Keratinocyte (primary cell): ENCODE results near the gene SCTR. TPM values are rescaled to one million over a fixed set of nuclear protein-coding genes. Genes with fewer than 3 reads are reported as not detected.

ENCODE experiments used
- DNase-seq: peaks from one replicate; pipeline ENCODE4 v3.0.0-alpha.2; 2011; ENCODE audit warnings: low read depth, missing footprints, low spot score
- FAIRE-seq: peaks from 2 replicates; lab custom pipeline; 2011; peaks lifted over from hg19 to GRCh38; lab: Jason Lieb, UNC
- H2AFZ ChIP-seq: 2 replicates; pipeline ENCODE4 v1.6.0; 2012; ENCODE audit warnings: low read length, control low read depth, inconsistent platforms; ENCODE audit not compliant: control insufficient read depth
- H3K27ac ChIP-seq: 2 replicates; pipeline ENCODE4 v1.5.1; 2011; ENCODE audit warnings: low read length; ENCODE audit not compliant: control insufficient read depth, insufficient read depth
- H3K27me3 ChIP-seq: 3 replicates; pipeline ENCODE4 v1.6.0; 2011; ENCODE audit warnings: low read length; ENCODE audit not compliant: control insufficient read depth, insufficient read depth; ENCODE audit errors: extremely low read depth
- H3K36me3 ChIP-seq, 2 experiments: 2 replicates in 1 of 2; 3 replicates in 1 of 2; pipeline ENCODE4 v1.5.1; 2011; ENCODE audit warnings: low read length in 2 of 2, mild to moderate bottlenecking in 1 of 2; ENCODE audit not compliant: control insufficient read depth in 2 of 2, insufficient read depth in 2 of 2; ENCODE audit errors: extremely low read depth in 1 of 2
- H3K4me1 ChIP-seq: 3 replicates; pipeline ENCODE4 v1.5.1; 2011; ENCODE audit warnings: low read length; ENCODE audit not compliant: control insufficient read depth, insufficient read depth; ENCODE audit errors: extremely low read depth
- H3K4me2 ChIP-seq: 3 replicates; pipeline ENCODE4 v1.6.0; 2011; ENCODE audit warnings: low read depth, low read length; ENCODE audit not compliant: control insufficient read depth, insufficient read depth; ENCODE audit errors: extremely low read depth
- H3K4me3 ChIP-seq, 3 experiments: fragments of 200-600 bp in 1 of 3; sonication (generic) in 1 of 3; 2 replicates in 2 of 3; 3 replicates in 1 of 3; pipeline ENCODE4 v1.5.1; 2011 to 2016; ENCODE audit warnings: low read length in 3 of 3, mild to moderate bottlenecking in 3 of 3, control low read depth in 2 of 3, inconsistent platforms in 1 of 3, low read depth in 1 of 3, mixed read lengths in 1 of 3, mixed run types in 1 of 3, moderate library complexity in 1 of 3; ENCODE audit not compliant: control insufficient read depth in 2 of 3, insufficient read depth in 2 of 3; ENCODE audit errors: extremely low read depth in 1 of 3
- H3K79me2 ChIP-seq: 2 replicates; pipeline ENCODE4 v1.6.0; 2012; ENCODE audit warnings: low read length; ENCODE audit not compliant: control insufficient read depth, insufficient read depth
- H3K9ac ChIP-seq: 3 replicates; pipeline ENCODE4 v1.6.0; 2011; ENCODE audit warnings: low read length; ENCODE audit not compliant: control insufficient read depth, insufficient read depth; ENCODE audit errors: extremely low read depth
- H3K9me1 ChIP-seq: 3 replicates; pipeline ENCODE4 v1.6.0; 2011; ENCODE audit warnings: low read length; ENCODE audit not compliant: control insufficient read depth, insufficient read depth; ENCODE audit errors: extremely low read depth
- H3K9me3 ChIP-seq: 2 replicates; pipeline ENCODE4 v1.5.1; 2012; ENCODE audit warnings: low read depth, low read length; ENCODE audit not compliant: control insufficient read depth
- H4K20me1 ChIP-seq: 3 replicates; pipeline ENCODE4 v1.6.0; 2011; ENCODE audit warnings: low read length; ENCODE audit not compliant: control insufficient read depth, insufficient read depth; ENCODE audit errors: extremely low read depth
- EZH2 ChIP-seq: IDR thresholded peaks from one replicate; pipeline ENCODE4 v1.6.1; 2012; ENCODE audit warnings: inconsistent platforms, mild to moderate bottlenecking, low read length, moderate library complexity
- dilution Hi-C: fragments of 300-500 bp; cut with MboI; formaldehyde crosslinking; loops from one replicate; pipeline ENCODE4 v1.7.0; 2020; ENCODE audit warnings: low sequenced_read_pairs; ENCODE audit not compliant: extremely low pct_ligation_motif_present
- polyA plus RNA-seq, 5 experiments: library from polyadenylated mRNA; depleted of rRNA in 3 of 5; stranded (reverse) in 3 of 5; stranded (forward) in 1 of 5; unstranded in 1 of 5; fragments of >200 nt; gene quantifications; 1 replicate in 1 of 5; 2 replicates in 3 of 5; 3 replicates in 1 of 5; pipeline versions ENCODE4 v1.2.1 to v1.2.3, GENCODE V29; 2011 to 2012; ENCODE audit warnings: missing spikeins in 2 of 5, low read depth in 1 of 5, low replicate concordance in 1 of 5
- TF ChIP-seq, protein P1 (sequence below), 3 experiments: IDR thresholded peaks in 1 of 3; conservative IDR thresholded peaks in 1 of 3; optimal IDR thresholded peaks in 1 of 3; 2 replicates in 2 of 3; 3 replicates in 1 of 3; pipeline versions ENCODE3 to v1.5.1; 2011; ENCODE audit warnings: low read length in 3 of 3, mild to moderate bottlenecking in 3 of 3, moderate library complexity in 2 of 3, control low read depth in 1 of 3, inconsistent platforms in 1 of 3; ENCODE audit not compliant: insufficient read depth in 2 of 3; ENCODE audit errors: extremely low read depth in 1 of 3

Gene SCTR
- polyA plus RNA-seq, 1 donor (not counting 4 experiments of a cell fraction or from before 2014, with no cell fraction given) = not detected

DNA sequence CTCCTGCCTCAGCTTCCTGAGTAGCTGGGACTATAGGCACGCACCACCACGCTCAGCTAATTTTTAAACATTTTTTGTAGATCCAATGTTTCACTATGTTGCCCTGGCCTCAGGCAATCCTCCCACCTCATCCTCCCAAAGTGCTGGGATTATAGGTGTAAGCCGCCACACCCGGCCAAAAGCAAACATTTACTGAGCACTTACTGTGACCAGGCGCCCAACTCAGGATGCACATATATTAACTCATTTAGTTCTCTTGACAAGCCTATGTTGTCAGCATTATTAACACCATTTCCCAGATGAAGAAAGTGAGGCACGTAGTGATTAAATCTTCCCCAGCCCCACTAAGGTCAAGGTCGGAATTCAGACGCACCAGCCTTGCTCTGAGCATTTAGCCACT lies 51.5 kb downstream of the SCTR start:
- no peaks in the 10 kb centered on the region for H3K27me3 ChIP-seq
- no peaks in the 10 kb centered on the region for H3K9me1 ChIP-seq
- TF ChIP-seq, protein P1, sequence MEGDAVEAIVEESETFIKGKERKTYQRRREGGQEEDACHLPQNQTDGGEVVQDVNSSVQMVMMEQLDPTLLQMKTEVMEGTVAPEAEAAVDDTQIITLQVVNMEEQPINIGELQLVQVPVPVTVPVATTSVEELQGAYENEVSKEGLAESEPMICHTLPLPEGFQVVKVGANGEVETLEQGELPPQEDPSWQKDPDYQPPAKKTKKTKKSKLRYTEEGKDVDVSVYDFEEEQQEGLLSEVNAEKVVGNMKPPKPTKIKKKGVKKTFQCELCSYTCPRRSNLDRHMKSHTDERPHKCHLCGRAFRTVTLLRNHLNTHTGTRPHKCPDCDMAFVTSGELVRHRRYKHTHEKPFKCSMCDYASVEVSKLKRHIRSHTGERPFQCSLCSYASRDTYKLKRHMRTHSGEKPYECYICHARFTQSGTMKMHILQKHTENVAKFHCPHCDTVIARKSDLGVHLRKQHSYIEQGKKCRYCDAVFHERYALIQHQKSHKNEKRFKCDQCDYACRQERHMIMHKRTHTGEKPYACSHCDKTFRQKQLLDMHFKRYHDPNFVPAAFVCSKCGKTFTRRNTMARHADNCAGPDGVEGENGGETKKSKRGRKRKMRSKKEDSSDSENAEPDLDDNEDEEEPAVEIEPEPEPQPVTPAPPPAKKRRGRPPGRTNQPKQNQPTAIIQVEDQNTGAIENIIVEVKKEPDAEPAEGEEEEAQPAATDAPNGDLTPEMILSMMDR (optimal IDR thresholded peaks at IDR 0.05 in 1 of 3, IDR thresholded peaks at IDR 0.05 in 1 of 3, conservative IDR thresholded peaks at IDR 0.05 in 1 of 3; ENCODE audit: extremely low read depth in 1 of 3, insufficient read depth in 2 of 3, low read length in 3 of 3) = no peak
- TF ChIP-seq EZH2 = no peak
- H3K4me3 ChIP-seq = no peak overlapping the region
- no peak overlapping the region for H3K27ac ChIP-seq
- H3K4me2 ChIP-seq = no peak overlapping the region
- H3K36me3 ChIP-seq = no peaks in the 10 kb centered on the region
- H3K4me1 ChIP-seq = no peaks in the 10 kb centered on the region
- dilution Hi-C loops = no loop called here
- H3K9ac ChIP-seq = no peak overlapping the region
- FAIRE-seq (no peak), DNase-seq (no peak)
- H4K20me1 ChIP-seq = no peaks in the 10 kb centered on the region
- H3K79me2 ChIP-seq = no peaks in the 10 kb centered on the region
- H2AFZ ChIP-seq = no peak overlapping the region
- H3K9me3 ChIP-seq = no peaks in the 10 kb centered on the region

DNA sequence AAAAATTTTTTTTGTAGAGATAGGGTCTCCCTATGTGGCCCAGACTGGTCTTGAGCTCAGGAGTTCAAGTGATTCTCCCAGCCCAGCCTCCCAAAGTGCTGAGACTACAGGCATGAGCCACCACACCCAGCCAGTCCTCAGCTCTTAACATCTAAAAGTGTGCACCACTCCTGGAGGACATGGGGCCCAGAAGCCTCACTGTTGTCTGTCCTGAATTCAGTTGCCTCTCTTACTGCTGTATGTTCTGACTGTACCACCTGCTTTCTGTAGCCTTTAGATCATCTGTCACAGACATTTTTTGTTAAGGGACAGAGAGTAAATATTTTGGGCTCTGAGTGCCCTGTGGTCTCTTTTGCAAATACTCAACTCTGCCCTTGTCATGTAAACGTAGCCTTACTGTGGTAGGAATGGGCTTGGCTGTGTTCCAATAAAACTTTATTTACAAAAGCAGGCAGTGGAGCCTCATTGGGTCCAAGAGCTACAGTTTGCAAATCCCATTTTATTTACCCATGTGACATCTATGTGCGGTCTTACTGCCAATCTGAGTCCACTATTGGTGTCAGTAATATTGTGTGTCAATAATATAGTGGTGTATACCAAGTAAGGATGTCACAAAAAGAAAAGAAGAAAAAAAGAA lies 54.5 kb downstream of the SCTR start:
- H3K4me2 ChIP-seq = no peak overlapping the region
- H3K4me3 ChIP-seq = no peak overlapping the region
- H2AFZ ChIP-seq = no peak overlapping the region
- no peaks in the 10 kb centered on the region for H4K20me1 ChIP-seq
- H3K27ac ChIP-seq = no peak overlapping the region
- H3K36me3 ChIP-seq = no peaks in the 10 kb centered on the region
- no peaks in the 10 kb centered on the region for H3K9me3 ChIP-seq
- dilution Hi-C loops = no loop called here
- H3K9me1 ChIP-seq = no peaks in the 10 kb centered on the region
- DNase-seq = no peak
- no peaks in the 10 kb centered on the region for H3K4me1 ChIP-seq
- no peak overlapping the region for H3K9ac ChIP-seq
- H3K79me2 ChIP-seq = no peaks in the 10 kb centered on the region
- H3K27me3 ChIP-seq = no peaks in the 10 kb centered on the region
- no peak for FAIRE-seq
- TF ChIP-seq EZH2 = no peak
- TF ChIP-seq, protein P1 (optimal IDR thresholded peaks at IDR 0.05 in 1 of 3, IDR thresholded peaks at IDR 0.05 in 1 of 3, conservative IDR thresholded peaks at IDR 0.05 in 1 of 3; ENCODE audit: extremely low read depth in 1 of 3, insufficient read depth in 2 of 3, low read length in 3 of 3) = no peak
